ENCODE results near the gene HDGF. TPM values are rescaled to one million over a fixed set of nuclear protein-coding genes. Genes with fewer than 3 reads are reported as not detected.
"Not testable (repeated sequence)": the region's sequence is repeated elsewhere in the genome, so short reads cannot be mapped to it uniquely, and the experiment has no call there.

HDGF gene
- total RNA-seq, 1 experiment from 2014 or later = 310 TPM

DNA sequence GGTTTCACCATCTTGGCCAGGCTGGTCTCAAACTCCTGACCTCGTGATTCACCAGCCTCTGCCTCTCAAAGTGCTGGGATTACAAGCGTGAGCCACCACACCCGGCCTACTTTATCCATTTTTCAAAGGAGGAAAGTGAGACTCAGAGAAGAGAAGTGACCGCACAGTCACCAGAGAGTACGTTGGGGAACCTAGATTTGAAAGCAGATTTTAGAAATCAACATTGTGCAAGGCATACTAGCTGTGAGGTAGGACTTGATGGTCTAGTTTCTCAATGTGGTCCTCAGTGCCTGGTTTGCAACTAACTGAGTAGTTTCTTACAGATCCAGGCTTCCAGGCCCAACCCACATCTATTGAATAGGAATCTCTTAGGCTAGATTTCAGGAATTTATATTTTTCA is 14.2 kb upstream of the HDGF start:
- Mint-ChIP-seq H3K4me1 (peaks cover 24 to 25% of the 10 kb centered on the region in 2 experiments), H3K27me3 (ENCODE audit: low read depth) (no peaks in the 10 kb centered on the region), H3K27ac (no peak overlapping the region; a peak in 1 of 7 replicates), H3K9me3 (no peaks in the 10 kb centered on the region), H3K36me3 (ENCODE audit: insufficient read depth in 1 of 3, low read depth in 3 of 3) (peaks cover 3 to 18% (median 17%) of the 10 kb centered on the region in 3 experiments), H3K4me3 (peak overlapping the region; percentile 20 to 21; a peak in 1 of 5 replicates)
- Histone ChIP-seq H3K18ac (ENCODE audit: insufficient read length, low read depth, low read length) (no peak overlapping the region), H2BK5ac (ENCODE audit: insufficient read length, low read length) (no peak overlapping the region), H3T11ph (ENCODE audit: low read length) (no peak overlapping the region), H4K5ac (ENCODE audit: insufficient read length, low read depth, low read length) (no peak overlapping the region), H3K4me1 (ENCODE audit: insufficient read depth, low read length) (no peaks in the 10 kb centered on the region; the same call in 1 of the 2 replicates), H3K56ac (ENCODE audit: insufficient read length, low read depth, low read length) (no peak overlapping the region), H2BK120ac (ENCODE audit: low read depth, low read length, poor library complexity, severe bottlenecking) (no peak overlapping the region), H2AFZ (ENCODE audit: low read length) (no peak overlapping the region), H4K8ac (replicated peaks; ENCODE audit: insufficient read length, low read depth, low read length) (no peak overlapping the region), H2AK5ac (ENCODE audit: insufficient read length, low read length) (no peak overlapping the region), H3K79me2 (ENCODE audit: insufficient read depth, low read length) (peaks cover 16% of the 10 kb centered on the region), H3K4me2 (ENCODE audit: insufficient read depth, insufficient read length, low read length) (no peak overlapping the region), H3K14ac (ENCODE audit: insufficient read depth, low read length) (no peak overlapping the region), H2BK20ac (ENCODE audit: low read depth, low read length, poor library complexity, severe bottlenecking) (no peak overlapping the region), H3K9me3 (ENCODE audit: control insufficient read depth, low read depth, low read length) (no peaks in the 10 kb centered on the region), H4K20me1 (ENCODE audit: control insufficient read depth, insufficient read depth, insufficient read length) (no peaks in the 10 kb centered on the region), H4K91ac (ENCODE audit: insufficient read length, low read depth, low read length) (no peak overlapping the region), H3K27me3 (ENCODE audit: insufficient read depth, low read length) (no peaks in the 10 kb centered on the region), H3K4ac (ENCODE audit: low read depth, low read length) (no peak overlapping the region), H3K23ac (ENCODE audit: insufficient read length, low read depth, low read length) (no peak overlapping the region), H3K9ac (ENCODE audit: extremely low read depth, insufficient read length, low read length) (no peak overlapping the region), H3K27ac (ENCODE audit: insufficient read length, low read depth, low read length) (no peak overlapping the region), H3K79me1 (ENCODE audit: insufficient read depth, low read depth, low read length, poor library complexity, severe bottlenecking) (peaks cover 5% of the 10 kb centered on the region), H2BK15ac (ENCODE audit: low read depth, low read length) (no peak overlapping the region), H3K23me2 (ENCODE audit: insufficient read length, low read depth, low read length, poor library complexity, severe bottlenecking) (peaks cover 17% of the 10 kb centered on the region), H2BK12ac (ENCODE audit: insufficient read length, low read depth, low read length) (no peak overlapping the region)
- TF ChIP-seq, protein P1, sequence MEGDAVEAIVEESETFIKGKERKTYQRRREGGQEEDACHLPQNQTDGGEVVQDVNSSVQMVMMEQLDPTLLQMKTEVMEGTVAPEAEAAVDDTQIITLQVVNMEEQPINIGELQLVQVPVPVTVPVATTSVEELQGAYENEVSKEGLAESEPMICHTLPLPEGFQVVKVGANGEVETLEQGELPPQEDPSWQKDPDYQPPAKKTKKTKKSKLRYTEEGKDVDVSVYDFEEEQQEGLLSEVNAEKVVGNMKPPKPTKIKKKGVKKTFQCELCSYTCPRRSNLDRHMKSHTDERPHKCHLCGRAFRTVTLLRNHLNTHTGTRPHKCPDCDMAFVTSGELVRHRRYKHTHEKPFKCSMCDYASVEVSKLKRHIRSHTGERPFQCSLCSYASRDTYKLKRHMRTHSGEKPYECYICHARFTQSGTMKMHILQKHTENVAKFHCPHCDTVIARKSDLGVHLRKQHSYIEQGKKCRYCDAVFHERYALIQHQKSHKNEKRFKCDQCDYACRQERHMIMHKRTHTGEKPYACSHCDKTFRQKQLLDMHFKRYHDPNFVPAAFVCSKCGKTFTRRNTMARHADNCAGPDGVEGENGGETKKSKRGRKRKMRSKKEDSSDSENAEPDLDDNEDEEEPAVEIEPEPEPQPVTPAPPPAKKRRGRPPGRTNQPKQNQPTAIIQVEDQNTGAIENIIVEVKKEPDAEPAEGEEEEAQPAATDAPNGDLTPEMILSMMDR (conservative IDR thresholded peaks at IDR 0.05) = no peak
- no peak for DNase-seq
- WGBS (ENCODE audit: extremely low coverage, insufficient read length, low lambda C conversion rate) = no CpG with 5 or more reads among the region's 5 CpGs

DNA sequence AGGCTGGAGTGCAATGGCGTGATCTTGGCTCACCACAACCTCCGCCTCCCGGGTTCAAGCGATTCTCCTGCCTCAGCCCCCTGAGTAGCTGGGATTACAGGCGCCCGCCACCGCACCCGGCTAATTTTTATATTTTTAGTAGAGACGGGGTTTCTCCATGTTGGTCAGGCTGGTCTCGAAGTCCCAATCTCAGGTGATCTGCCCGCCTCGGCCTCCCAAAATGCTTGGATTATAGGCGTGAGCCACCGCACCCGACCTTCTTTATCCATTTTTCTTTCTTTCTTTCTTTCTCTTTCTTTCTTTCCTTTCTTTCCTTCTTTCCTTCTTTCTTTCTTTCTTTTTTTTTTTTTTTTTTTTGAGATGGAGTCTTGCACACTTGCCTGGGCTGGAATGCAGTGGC is 13.7 kb upstream of the HDGF start:
- not testable (repeated sequence) for H2BK5ac ChIP-seq (ENCODE audit: insufficient read length, low read length); H3K18ac ChIP-seq (ENCODE audit: insufficient read length, low read depth, low read length); H3K4me1 ChIP-seq (ENCODE audit: insufficient read depth, low read length); H3K9me3 Mint-ChIP-seq; H3K27me3 ChIP-seq (ENCODE audit: insufficient read depth, low read length); DNase-seq; H3K14ac ChIP-seq (ENCODE audit: insufficient read depth, low read length); H3K27me3 Mint-ChIP-seq (ENCODE audit: low read depth); H3K9me3 ChIP-seq (ENCODE audit: control insufficient read depth, low read depth, low read length); H4K20me1 ChIP-seq (ENCODE audit: control insufficient read depth, insufficient read depth, insufficient read length); H3K4me2 ChIP-seq (ENCODE audit: insufficient read depth, insufficient read length, low read length); H4K8ac ChIP-seq (replicated peaks; ENCODE audit: insufficient read length, low read depth, low read length); H2BK120ac ChIP-seq (ENCODE audit: low read depth, low read length, poor library complexity, severe bottlenecking); H3K27ac Mint-ChIP-seq; H3K4me3 Mint-ChIP-seq; H3K27ac ChIP-seq (ENCODE audit: insufficient read length, low read depth, low read length); H2BK12ac ChIP-seq (ENCODE audit: insufficient read length, low read depth, low read length); H3K79me1 ChIP-seq (ENCODE audit: insufficient read depth, low read depth, low read length, poor library complexity, severe bottlenecking); H3K4ac ChIP-seq (ENCODE audit: low read depth, low read length); H3K23ac ChIP-seq (ENCODE audit: insufficient read length, low read depth, low read length); H4K5ac ChIP-seq (ENCODE audit: insufficient read length, low read depth, low read length); H4K91ac ChIP-seq (ENCODE audit: insufficient read length, low read depth, low read length); H3K56ac ChIP-seq (ENCODE audit: insufficient read length, low read depth, low read length); H2BK15ac ChIP-seq (ENCODE audit: low read depth, low read length); H2AK5ac ChIP-seq (ENCODE audit: insufficient read length, low read length); H3T11ph ChIP-seq (ENCODE audit: low read length); H2BK20ac ChIP-seq (ENCODE audit: low read depth, low read length, poor library complexity, severe bottlenecking); H2AFZ ChIP-seq (ENCODE audit: low read length); H3K9ac ChIP-seq (ENCODE audit: extremely low read depth, insufficient read length, low read length)
- WGBS (ENCODE audit: extremely low coverage, insufficient read length, low lambda C conversion rate) = no CpG with 5 or more reads among the region's 15 CpGs
- Mint-ChIP-seq H3K4me1 (peaks cover 28% of the 10 kb centered on the region in 2 experiments), H3K36me3 (ENCODE audit: insufficient read depth in 1 of 3, low read depth in 3 of 3) (peaks cover 3 to 13% (median 12%) of the 10 kb centered on the region in 3 experiments; a peak in 6 of 7 replicates)
- H3K79me2 ChIP-seq (ENCODE audit: insufficient read depth, low read length) = peaks cover 14% of the 10 kb centered on the region
- peaks cover 17% of the 10 kb centered on the region for H3K23me2 ChIP-seq (ENCODE audit: insufficient read length, low read depth, low read length, poor library complexity, severe bottlenecking)
